HG03342 (cell line): ENCODE measurements around the gene LRRN4.
"Not testable (repeated sequence)": the region's sequence is repeated elsewhere in the genome, so short reads cannot be mapped to it uniquely, and the experiment has no call there.

Source experiments
- ATAC-seq: cut with Tn5 transposase; IDR thresholded peaks from one replicate; pipeline ENCODE4 v1.9.1; 2021; ENCODE audit warnings: mild to moderate bottlenecking, moderate library complexity; ENCODE audit not compliant: unreplicated experiment

The LRRN4 gene

DNA sequence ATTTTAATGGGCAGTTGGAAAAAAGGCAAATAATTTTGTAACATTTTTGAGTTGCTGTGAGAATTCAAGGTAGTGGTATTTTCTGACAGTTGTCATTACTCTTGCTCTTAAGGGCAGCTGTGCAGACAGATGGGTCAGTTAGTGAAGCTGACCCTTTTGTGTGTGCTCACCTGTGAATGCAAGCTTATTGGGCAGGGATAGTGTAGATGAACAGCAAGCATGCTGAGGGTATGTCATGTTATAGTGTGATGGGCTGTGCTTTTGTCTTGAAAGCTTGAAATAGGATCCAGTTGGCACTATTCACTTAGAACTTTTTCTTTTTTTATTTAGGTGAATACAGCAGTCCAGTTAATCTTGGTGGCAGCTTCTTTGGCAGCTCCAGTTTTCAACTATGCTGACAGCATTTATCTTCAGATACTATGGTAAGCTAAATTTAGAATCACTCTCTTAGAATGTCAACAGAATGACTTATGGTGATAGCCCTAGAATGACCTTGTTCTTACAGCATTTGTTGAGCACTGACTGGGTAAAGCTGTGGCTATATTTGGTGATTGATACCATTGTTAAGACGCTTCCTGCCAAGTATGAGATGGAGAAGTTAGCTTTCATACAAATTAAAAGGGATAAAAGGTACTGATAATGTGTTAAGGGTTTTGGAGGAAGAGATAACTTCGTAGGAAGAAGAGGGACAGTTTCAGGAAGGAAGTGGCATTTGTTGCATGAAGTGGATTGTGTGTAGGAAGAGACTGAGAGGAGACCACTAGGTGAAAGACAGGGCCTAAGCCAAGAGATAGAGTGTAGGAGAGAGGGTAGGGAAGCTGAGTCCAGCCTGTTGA is 19.5 kb downstream of the LRRN4 start:
- ATAC-seq, result no peak

DNA sequence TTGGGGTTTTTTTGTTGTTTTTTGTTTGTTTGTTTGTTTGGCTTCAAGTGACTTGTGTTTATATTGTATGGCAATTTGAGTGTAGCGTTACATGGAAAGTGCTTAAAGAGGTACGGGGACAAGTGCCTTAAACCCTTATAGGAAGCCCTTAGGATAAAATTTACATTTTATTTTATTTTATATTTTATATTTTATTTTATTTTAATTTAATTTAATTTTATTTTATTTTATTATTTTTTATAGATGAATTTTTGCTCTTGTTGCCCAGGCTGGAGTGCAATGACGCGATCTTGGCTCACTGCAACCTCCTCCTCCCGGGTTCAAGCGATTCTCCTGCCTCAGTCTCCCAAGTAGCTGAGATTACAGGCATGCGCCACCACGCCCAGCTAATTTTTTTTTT is 21.0 kb downstream of the LRRN4 start:
- not testable (repeated sequence) for ATAC-seq

DNA sequence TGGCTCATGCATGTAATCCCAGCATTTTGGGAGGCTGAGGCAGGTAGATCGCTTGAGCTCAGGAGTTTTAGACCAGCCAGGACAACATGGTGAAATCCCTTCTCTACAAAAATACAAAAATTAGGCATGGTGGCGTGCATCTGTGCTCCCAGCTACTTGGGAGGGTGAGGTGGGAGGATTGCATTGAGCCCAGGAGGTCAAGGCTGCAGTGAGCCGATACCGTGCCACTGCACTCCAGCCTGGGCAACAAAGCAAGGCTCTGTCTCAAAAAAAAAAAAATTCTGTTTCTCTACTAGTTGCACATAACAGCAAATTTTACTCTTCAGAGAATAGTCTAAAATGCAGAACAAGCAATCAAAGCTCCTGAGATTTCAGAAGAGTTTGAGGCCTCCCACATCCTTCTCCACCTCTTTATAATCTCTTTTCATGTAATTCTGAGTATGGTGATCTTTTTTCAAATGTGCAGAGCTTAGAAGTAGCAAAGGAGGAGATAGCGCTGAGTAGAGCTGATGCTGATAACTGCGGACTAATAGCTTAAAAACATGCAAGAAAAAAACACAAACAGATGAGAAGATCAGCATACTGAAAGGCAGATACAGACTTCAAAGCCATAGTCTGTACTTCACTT is 23.3 kb downstream of the LRRN4 start:
- ATAC-seq, result no peak

DNA sequence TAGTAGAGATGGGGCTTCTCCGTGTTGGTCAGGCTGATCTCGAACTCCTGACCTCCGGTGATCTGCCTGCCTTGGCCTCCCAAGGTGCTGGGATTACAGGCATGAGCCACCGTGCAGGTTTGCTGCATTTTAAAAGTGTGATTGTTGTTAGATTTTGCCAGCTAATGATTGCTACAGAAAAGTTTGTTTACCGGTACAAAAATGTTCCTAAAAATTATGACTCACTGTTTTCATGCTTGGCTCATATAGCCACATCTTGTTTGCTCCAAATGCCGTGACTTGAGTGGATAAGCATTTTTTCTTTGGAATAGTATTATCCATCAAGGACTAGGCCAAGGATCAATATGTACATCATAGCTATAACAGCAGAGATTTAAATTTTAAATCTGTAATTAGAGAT is 24.3 kb downstream of the LRRN4 start:
- no peak for ATAC-seq

DNA sequence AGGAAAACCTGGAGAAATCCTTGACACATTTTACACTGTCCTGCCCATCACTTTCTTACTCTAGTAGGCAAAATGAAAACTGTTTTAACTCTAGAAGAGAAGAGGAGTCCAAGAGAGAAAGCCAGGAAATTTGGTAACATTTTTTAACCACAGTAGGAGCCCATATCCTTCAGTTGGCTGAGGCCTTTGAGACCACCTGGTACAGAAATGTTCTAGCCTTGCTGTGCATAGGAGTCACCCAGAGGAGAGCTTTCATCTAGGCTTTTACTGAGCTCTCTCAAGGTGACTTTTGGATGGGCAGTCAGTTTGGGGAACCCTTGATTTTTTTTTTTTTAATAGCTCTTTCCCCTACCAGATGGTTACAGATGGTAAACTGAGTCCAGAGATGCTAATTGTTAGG is 25.0 kb downstream of the LRRN4 start:
- ATAC-seq, result no peak

DNA sequence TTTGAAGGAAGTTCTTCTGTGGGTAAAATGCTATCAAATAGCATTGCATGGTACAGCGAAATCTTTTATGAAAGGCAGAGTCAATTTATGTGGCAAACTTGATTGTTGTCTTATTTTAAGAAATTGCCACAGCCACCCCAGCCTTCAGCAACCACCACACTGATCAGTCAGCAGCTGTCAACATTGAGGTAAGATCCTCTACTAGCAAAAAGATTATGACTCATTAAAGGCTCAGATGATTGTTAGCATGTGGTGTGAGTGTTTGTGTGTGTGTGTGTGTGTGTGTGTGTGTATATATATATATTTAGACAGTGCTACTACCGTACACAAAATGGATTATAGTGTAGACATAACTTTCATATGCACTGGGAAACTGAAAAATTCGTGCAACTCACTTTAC is 27.8 kb downstream of the LRRN4 start:
- no peak for ATAC-seq

DNA sequence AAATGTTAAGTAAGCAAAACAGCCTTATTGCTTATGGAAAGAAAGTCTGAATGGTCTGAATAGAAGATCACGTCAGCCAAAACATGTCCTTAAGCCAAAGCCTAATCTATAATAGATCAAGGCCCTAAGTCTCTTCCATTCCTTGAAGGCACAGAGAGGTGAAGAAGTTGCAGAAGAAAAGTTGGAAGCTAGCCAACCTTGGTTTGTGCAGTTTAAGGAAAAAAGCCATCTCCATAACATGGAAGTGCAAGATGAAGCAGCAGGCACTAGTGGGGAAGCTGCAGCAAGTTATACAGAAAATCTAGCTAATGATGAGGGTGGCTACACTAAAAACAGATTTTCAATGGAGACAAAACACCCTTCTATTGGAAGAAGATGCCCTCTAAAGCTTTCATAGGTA is 29.1 kb downstream of the LRRN4 start:
- ATAC-seq, result no peak

DNA sequence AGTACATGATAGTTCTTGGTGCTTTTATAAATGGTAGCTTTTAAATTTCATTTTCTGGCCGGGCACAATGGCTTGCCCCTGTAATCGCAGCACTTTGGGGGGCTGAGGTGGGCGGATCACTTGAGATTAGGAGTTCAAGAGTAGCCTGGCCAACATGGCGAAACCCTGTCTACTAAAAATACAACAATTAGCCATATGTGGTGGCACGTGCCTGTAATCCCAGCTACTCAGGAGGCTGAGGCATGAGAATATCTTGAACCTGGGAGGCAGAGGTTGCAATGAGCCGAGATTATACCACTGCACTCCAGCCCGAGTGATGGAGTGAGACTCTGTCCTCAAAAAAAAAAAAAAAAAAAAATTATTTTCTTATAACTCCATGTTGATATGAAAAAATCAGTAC is 36.0 kb downstream of the LRRN4 start:
- no peak for ATAC-seq

DNA sequence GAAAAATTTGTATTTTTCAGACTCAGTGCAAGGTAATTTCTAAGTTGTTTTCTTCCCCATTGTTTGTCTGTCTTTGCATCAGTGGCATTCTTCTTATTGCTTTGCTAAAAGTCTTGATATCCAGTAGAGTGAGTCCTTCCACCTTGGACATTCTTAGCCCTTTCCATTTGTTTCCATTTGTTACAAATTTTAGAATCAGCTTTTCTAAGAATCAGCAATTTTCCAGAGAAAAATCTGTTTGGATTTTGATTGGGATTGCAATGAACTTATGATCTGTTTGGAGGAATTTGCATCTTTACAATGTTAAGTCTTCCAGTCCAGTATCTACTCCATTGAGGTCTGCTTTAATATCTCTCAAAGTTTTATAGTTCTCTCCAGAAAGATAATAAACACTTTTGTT is 36.4 kb downstream of the LRRN4 start:
- no peak for ATAC-seq

DNA sequence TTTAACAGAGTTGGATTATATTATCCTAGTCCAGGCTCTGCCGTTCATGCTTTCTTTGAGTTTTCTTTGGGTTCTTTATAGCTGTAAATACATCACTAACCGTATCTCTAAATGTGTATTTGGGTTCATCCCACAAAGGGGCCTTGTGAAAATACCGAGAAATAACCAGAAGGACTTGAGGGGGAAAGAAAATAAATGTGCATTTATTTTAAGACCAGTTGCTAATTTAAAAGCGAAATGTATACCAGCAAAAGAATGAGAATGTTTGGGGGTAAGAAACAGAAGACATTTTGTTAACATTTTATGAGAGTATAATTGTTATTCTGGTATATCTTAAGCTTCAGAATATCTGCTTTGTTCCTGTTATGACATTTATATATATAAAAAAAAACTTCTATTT is 38.9 kb downstream of the LRRN4 start:
- no peak for ATAC-seq

DNA sequence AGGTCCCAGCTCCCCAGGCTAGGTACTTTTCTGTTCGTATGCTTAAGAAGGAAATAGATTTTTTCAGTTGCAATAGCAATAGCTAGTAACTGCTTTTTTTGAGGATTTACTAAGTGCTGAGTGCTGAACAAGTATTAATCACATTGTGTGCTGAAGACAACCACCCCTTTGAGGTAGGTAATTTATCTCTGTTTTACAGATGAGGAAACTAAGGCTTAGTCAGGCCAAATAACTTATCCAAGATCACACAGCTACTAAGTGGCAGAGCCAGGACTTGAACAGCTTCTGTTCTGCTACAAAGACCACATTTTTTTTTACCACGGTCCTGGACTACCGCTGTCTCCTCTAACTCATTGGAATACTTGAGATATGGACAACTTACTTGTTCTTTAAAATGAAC is 39.8 kb downstream of the LRRN4 start:
- ATAC-seq, result no peak

DNA sequence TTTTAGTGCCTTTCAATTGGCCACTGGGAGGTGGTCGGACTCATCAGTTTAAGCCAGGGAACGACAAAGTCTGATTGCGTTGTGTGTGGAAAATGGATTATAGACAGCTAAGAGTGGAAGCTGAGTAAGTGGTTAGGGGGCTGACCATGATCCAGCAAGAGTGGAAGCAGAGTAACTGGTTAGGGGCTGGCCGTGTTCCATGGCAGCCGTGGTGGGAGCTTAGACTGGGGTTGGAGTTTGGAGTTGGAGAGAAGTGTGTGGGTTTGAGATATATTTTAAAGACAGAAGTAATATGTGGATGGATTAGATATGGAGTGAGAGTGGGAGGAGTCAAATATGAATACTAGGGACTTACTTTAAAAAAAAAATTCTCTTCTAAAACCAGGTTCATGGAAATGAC is 41.7 kb downstream of the LRRN4 start:
- no peak for ATAC-seq

DNA sequence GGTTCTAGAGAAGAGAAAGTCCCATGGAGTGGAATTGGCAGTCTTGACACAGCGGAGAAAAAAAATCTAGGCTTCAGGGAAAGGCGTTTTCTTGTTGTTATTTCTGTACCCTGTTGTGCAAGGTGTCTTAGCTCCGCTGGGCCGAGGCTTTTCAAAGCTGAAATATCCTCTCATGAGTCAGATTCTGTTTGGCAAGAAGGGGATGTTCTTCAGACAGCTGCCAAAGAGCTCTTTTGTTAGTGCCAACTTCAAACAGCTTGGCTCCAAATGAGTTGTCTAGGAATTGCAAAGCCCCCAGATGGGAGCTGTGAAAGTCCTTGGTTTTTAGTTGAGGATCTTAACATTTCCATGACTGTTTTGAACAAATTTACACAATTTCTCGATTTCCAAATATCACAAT is 45.6 kb downstream of the LRRN4 start:
- no peak for ATAC-seq

DNA sequence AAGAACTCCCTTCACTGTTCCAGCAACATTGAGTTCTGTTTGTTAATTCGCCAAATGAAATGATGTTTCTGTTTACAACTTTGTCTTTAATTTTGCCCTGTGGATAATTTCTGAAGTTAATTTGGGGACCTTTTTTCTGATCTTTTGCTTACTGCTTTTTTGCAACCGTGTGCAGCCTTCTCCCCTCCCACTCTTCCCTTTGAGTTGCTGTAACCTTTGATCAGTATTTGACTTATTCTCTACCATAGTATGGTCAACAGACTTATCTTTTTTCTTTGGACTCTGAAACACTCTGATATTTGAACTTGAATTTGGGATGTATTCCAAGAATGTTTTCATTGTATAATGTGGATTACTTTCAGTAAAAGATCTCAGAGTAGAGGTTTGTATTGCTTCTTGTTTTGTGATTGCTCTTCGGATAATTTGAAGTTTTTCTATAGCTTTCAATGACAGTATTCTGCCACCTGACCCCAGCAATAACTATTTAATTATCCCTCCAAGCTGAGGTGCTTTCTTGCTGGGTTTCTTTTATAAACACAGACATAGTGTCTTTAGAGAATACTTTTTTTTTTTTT is 46.2 kb downstream of the LRRN4 start:
- ATAC-seq, result no peak

DNA sequence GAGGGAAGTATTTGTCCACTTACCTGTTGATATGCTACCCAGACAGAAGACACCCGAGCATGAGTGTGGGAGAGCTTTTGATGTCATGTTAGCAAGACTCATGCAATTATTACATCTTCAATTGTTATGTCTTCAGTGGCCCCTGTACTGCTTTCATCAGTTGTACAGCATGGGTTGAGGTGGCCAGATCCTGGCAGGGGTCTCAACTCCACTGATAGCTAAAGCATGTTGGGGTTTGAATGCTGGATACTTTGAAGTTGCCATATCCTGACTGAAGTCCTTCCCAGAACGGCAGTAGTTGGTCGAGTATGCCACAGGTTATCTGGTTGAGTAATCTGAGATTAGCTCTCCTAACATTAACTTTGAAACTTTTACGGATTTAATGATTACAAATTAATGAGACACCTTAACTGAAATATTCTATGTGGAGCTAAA is 46.7 kb downstream of the LRRN4 start:
- ATAC-seq, result no peak

DNA sequence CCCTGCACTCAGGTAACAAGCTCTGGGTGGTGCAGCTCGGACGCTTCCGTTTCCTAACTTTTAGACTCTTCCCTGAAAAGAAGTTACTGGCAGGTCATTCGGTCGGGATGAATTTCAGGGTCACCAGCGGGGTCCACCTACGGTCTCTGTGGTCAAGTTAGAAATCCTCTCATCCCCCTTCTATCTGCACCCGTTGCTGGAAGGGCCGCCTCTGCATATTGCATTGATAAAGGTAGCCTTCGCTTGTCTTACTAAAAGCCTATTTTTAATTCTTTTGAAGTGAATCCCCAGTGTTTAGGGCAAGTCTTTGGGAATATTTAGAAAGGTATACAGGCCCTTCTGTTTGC is 47.3 kb downstream of the LRRN4 start:
- ATAC-seq, result no peak

DNA sequence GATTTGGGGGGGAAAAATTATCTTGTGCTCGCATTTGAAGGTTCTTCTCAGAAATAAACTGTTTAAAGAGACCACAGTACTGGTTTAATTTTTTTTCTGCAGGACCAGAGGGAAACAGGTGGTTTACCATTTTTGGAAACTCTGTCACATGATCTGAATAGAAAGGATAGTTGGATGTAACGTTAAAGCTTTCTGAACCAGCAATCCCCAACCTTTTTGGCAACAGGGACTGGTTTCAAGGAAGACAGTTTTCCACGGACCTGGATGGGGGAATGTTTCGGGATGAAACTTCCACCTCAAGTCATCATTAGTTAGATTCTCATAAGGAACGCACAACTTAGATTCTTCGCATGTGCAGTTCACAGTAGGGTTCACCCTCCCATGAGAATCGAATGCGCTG is 53.0 kb downstream of the LRRN4 start:
- ATAC-seq, result no peak

DNA sequence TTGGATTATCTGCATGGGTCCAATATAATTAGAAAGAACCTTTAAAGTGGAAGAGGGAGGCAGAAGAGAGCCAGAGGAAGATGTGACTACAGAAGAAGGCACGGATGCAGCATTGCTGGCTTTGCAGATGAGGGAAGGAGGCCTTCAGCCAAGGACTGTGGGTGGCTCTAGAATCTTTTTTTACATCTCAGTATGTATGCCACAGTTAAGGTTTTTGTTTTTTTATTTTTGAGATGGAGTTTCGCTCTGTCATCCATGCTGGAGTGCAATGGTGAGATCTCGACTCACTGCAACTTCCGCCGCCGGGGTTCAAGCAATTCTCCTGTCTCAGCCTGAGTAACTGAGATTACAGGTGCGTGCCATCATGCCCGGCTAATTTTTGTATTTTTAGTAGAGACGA is 54.1 kb downstream of the LRRN4 start:
- ATAC-seq, result no peak

DNA sequence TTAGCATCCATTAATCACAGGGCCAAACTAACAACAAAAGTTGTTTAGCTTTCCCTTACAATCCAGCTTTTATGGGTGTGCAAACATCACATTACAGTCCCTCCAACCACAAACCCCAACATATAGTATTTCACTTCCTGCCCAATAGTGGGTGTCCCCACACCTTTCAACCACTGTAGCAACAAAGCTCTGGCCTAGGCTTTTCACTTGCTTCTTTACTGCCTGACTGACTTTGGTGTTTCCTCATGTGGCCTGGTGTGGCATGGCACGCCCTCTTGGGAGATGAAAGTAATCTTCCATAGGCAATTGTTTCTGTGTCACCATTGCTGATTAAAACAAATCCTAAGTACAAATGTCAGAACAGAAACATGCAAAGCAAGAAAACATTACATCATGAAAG is 57.1 kb downstream of the LRRN4 start:
- ATAC-seq, result peak; percentile 97

DNA sequence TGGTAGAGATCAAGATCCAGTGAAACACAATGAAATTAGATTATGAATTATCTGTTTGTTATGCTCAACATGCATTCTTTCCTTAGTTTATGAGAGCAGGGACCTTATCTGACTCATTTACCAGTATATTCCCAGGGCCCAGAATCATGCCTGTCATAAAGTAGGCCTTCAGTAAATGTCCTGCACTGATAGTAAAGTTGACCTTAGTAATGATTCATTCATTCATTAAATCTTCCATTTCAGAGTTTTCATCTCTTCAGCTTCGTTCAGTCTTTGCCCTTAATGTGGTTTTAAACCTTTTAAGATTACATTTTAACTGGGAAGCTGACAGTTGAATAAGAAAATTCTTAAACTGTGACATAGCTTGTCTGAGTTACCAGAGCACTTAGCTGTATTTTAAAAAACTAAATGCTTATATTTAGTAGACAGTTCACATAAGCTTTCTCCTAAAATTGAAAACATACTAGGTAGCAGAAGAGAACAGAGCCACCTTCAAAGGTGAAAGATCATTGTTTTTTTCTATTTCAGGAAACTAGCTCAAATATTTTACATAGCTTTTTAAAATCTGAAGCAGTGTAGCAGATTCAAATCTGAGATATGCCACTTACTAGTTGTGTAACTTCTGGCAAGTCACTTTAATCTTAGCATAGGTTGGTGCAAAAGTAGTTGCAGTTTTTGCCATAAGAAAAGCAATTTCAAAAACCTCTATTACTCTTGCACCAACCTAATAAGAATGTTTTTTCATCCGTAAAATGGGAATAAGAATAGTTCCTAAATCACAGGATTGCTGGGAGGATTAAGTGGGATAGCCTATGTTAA is 62.0 kb downstream of the LRRN4 start:
- no peak for ATAC-seq

DNA sequence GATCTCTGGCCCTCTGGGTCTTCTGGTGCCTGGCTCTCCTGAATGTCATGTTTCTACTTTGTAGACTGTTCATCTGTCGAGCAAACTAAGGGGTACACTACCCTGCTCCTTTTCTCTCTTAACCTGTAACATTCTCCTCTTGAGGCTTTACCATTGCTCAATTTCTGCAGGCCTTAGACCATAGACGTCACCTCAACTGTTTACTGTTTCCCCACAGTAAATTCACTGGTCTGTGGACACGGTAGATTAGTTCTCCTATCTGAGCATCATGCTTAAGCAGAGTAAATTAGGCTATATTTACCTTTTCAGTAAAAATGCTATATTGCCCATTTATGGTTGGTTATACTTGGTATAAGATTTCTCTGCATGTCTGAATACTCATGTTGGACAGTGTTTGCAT is 62.9 kb downstream of the LRRN4 start:
- ATAC-seq, result no peak
